HEK293T (cell line): ENCODE measurements around the gene SLC22A1.
"Not testable (repeated sequence)": the region's sequence is repeated elsewhere in the genome, so short reads cannot be mapped to it uniquely, and the experiment has no call there.

ENCODE experiments used
- CTCF ChIA-PET: fragments of 350-600 bp; formaldehyde crosslinking; extraction: SDS; loops from one replicate; lab custom pipeline; 2021; ENCODE audit warnings: antibody characterized with exemption, inconsistent platforms; lab: Yijun Ruan, JAX
- POLR2A ChIA-PET: fragments of 350-600 bp; formaldehyde crosslinking; extraction: SDS; loops from one replicate; lab custom pipeline; 2020; ENCODE audit warnings: antibody characterized with exemption, inconsistent platforms; lab: Yijun Ruan, JAX
- DNase-seq: peaks from one replicate; pipeline ENCODE4 v3.0.0; 2012; ENCODE audit warnings: mixed read lengths; ENCODE audit errors: extremely low spot score
- ARNT ChIP-seq: fragments of 450-650 bp; IDR thresholded peaks from 2 replicates; pipeline ENCODE4 v1.6.1; 2017; ENCODE audit warnings: mild to moderate bottlenecking
- BHLHE40 ChIP-seq: fragments of 450-650 bp; IDR thresholded peaks from 2 replicates; pipeline ENCODE4 v1.6.1; 2016; ENCODE audit warnings: mild to moderate bottlenecking, moderate library complexity, borderline replicate concordance
- CTBP1 ChIP-seq: fragments of 450-650 bp; IDR thresholded peaks from 2 replicates; pipeline ENCODE4 v1.6.1; 2016; ENCODE audit warnings: borderline replicate concordance
- ELF4 ChIP-seq: fragments of 450-650 bp; IDR thresholded peaks from 2 replicates; pipeline ENCODE4 v1.6.1; 2017; ENCODE audit warnings: antibody characterized with exemption
- FOXA1 ChIP-seq: fragments of 450-650 bp; IDR thresholded peaks from 2 replicates; pipeline ENCODE4 v1.6.1; 2016; ENCODE audit warnings: mild to moderate bottlenecking
- FOXK2 ChIP-seq: fragments of 450-650 bp; IDR thresholded peaks from 2 replicates; pipeline ENCODE4 v1.6.1; 2016; ENCODE audit warnings: mild to moderate bottlenecking
- FOXM1 ChIP-seq: fragments of 450-650 bp; IDR thresholded peaks from 2 replicates; pipeline ENCODE4 v1.6.1; 2017; ENCODE audit warnings: mild to moderate bottlenecking, borderline replicate concordance
- HDGF ChIP-seq: fragments of 450-650 bp; IDR thresholded peaks from 2 replicates; pipeline ENCODE4 v1.6.1; 2017; ENCODE audit warnings: antibody characterized with exemption, borderline replicate concordance
- L3MBTL2 ChIP-seq: fragments of 450-650 bp; conservative IDR thresholded peaks from 2 replicates; pipeline ENCODE4 v1.6.1; 2016; ENCODE audit warnings: mild to moderate bottlenecking
- LEF1 ChIP-seq: fragments of 450-650 bp; IDR thresholded peaks from 2 replicates; pipeline ENCODE4 v1.6.1; 2017; ENCODE audit warnings: mild to moderate bottlenecking, borderline replicate concordance
- NFRKB ChIP-seq: fragments of 450-650 bp; IDR thresholded peaks from 2 replicates; pipeline ENCODE4 v1.6.1; 2016; ENCODE audit warnings: mild to moderate bottlenecking, moderate library complexity
- SP1 ChIP-seq: fragments of 450-650 bp; IDR thresholded peaks from 2 replicates; pipeline ENCODE4 v1.6.1; 2017
- SUZ12 ChIP-seq: fragments of 450-650 bp; IDR thresholded peaks from 2 replicates; pipeline ENCODE4 v1.6.1; 2016; ENCODE audit warnings: mild to moderate bottlenecking
- TARDBP ChIP-seq: fragments of 450-650 bp; IDR thresholded peaks from 2 replicates; pipeline ENCODE4 v1.6.1; 2016
- ZNF384 ChIP-seq: fragments of 450-650 bp; IDR thresholded peaks from 2 replicates; pipeline ENCODE4 v1.6.1; 2016
- TF ChIP-seq, protein P1 (sequence below): fragments of 450-650 bp; IDR thresholded peaks from 2 replicates; pipeline ENCODE4 v1.6.1; 2016

SLC22A1 gene

DNA sequence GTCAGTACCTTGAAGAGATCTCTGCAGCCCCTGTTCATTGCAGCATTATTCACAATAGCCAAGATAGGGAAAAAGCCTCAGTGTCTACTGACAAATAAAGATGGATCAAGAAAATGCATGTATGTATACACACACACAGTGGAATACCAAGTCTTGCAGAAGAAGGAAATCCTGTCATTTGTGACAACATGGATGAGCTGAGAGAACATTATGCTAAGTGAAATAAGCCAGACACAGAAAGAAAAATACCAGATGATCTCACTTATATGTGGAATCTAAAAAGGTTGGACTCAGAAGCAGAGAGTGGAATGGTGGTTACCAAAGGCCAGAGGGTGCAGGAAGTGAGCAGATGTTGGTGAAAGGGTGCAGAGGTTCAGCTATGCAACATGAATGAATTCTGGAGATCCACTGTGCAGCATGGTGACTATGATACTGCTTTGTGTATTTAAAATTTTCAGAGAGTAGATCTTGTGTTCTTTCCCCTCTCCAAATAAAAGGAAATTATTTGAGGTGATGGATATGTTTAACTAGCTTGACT, 11.0 kb upstream of the SLC22A1 start:
- DNase-seq = no peak
- POLR2A ChIA-PET = no interaction called here
- CTCF ChIA-PET = interaction anchor here (1.6 kb wide), 1 partner anchor 38 kb away, joined by 3 read pairs; no protein-coding TSS in a partner anchor
- TF ChIP-seq, protein P1, sequence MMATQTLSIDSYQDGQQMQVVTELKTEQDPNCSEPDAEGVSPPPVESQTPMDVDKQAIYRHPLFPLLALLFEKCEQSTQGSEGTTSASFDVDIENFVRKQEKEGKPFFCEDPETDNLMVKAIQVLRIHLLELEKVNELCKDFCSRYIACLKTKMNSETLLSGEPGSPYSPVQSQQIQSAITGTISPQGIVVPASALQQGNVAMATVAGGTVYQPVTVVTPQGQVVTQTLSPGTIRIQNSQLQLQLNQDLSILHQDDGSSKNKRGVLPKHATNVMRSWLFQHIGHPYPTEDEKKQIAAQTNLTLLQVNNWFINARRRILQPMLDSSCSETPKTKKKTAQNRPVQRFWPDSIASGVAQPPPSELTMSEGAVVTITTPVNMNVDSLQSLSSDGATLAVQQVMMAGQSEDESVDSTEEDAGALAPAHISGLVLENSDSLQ = no peak
- TF ChIP-seq CTBP1 (no peak), HDGF (no peak), NFRKB (no peak), ARNT (no peak), ELF4 (no peak), BHLHE40 (no peak), FOXK2 (no peak)

DNA sequence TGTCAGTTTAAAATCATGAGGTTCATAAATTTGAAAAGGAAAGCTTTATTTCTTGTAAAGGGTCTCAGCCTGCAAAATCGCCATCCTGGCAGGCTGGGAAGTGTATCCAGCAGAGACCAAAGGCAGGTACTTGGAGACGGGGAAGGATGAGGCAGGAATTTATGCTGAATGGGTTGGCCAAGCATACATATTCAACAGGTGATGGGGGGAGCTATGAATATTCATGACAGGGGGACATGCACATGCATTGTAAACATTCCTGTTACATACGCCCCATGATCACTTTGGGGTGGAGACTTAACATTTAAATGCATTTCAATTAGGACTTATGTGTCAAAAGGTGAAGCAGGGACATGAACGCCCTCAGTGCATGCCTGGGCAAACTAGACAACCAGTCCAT, 9.8 kb upstream of the SLC22A1 start:
- CTCF ChIA-PET = interaction anchor here (1.6 kb wide), 1 partner anchor 39 kb away, joined by 3 read pairs; no protein-coding TSS in a partner anchor
- POLR2A ChIA-PET = no interaction called here
- no peak for DNase-seq
- TF ChIP-seq LEF1 = no peak
- no peak for TF ChIP-seq ZNF384
- no peak for TF ChIP-seq FOXA1
- no peak for TF ChIP-seq CTBP1
- TF ChIP-seq, protein P1 = no peak
- TF ChIP-seq ARNT = no peak
- TF ChIP-seq TARDBP = no peak
- no peak for TF ChIP-seq FOXM1
- TF ChIP-seq ELF4 = no peak
- TF ChIP-seq FOXK2 = no peak
- no peak for TF ChIP-seq HDGF
- no peak for TF ChIP-seq L3MBTL2
- TF ChIP-seq SUZ12 = no peak
- TF ChIP-seq BHLHE40 = no peak

DNA sequence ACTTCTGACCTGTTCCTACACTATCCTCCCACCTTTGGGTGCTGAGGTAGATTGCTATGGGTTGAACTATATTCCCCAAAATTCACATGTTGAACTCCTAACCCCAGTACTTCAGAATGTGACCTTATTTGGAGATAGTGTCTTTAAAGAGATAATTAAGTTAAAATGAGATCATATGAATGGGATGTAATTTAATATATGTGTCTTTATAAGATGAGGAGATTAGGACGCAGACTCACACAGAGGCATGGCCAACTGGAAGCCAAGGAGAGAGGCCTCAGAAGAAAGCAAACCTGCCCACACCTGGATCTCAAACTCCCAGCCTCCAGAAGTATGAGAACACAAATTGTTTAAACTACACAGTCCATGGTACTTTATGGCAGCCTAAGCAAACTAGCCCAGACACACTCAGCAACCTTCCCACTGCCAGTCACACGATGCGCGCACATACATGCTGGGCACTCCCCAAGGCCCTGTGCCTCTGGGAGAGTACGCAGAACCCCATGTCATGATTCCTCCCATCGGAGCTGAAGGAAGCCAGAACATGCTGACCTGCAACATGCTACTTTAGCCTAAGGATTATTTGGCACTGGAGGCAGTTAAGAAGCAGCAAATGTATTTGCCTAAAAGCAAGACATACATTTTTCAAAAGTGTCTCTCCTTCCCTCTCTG, 8.9 kb upstream of the SLC22A1 start:
- TF ChIP-seq LEF1 (no peak), SUZ12 (no peak), ARNT (no peak), HDGF (no peak), FOXK2 (no peak), FOXM1 (no peak)
- TF ChIP-seq, protein P1 = no peak
- ChIA-PET CTCF (no interaction called here), POLR2A (no interaction called here)
- DNase-seq = no peak

DNA sequence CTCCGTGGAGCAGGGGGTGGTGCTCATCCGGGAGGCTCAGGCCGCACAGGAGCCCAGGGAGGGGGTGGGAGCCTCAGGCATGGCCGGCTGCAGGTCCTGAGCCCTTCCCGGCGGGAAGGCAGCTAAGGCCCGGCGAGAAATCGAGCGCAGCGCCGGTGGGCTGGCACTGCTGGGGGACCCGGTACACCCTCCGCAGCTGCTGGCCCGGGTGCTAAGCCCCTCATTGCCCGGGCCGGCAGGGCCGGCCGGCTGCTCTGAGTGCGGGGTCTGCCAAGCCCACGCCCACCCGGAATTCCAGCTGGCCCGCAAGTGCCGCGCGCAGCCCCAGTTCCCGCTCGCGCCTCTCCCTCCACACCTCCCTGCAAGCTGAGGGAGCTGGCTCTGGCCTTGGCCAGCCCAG, 7.1 kb upstream of the SLC22A1 start:
- CTCF ChIA-PET, POLR2A ChIA-PET, DNase-seq: not testable (repeated sequence)

DNA sequence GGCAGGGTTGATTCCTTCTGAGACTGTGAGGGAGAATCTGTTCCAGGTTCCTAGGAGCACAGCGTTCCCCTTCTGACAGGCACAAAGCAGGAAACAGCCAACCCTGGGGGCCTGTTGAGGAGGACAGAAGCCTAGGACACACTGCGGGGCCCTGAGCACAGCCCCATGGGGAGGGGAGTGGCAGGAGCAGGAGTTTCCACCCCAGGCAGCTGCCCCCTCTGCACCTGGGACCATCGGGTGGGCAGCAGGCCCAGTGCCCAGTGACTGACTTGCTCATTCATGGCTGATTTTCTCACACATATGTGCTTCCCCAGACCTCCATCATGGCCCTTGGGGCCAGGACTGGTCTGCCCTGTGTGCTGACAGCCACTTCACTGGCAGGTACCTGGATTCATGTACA, 6.2 kb upstream of the SLC22A1 start:
- POLR2A ChIA-PET = no interaction called here
- CTCF ChIA-PET = interaction anchor here (0.5 to 0.6 kb wide), 2 partner anchors 15 to 51 kb away, joined by 3 to 4 read pairs; no protein-coding TSS in a partner anchor
- TF ChIP-seq, protein P1 = no peak
- TF ChIP-seq BHLHE40 (no peak), LEF1 (no peak), FOXA1 (no peak), L3MBTL2 (no peak), TARDBP (no peak), FOXK2 (no peak), SP1 (no peak), SUZ12 (no peak), HDGF (no peak)
- no peak for DNase-seq

DNA sequence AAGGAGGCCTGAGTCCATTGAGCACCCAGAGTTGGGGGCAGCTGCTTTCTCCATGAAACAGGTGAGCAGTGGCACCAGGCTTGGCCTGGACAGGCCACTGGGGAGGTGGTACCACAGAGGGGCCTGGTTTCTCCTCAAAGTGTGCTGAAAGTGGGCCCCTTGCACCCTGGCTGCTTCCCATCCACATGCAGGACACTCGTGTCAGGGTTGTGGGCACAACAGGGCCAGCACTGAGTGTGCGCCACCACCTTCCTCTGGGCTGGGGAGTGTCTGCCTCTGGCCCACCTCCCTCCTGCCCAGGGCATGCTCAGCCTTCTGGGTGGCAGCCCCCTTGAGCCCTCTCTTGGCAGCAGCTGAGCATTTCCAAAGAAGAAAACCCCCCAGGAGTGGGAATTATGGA, 5.2 kb upstream of the SLC22A1 start:
- no peak for DNase-seq
- ChIA-PET CTCF (no interaction called here), POLR2A (no interaction called here)
- TF ChIP-seq LEF1 = no peak
- TF ChIP-seq L3MBTL2 = no peak
- TF ChIP-seq HDGF = no peak
- no peak for TF ChIP-seq FOXM1
- TF ChIP-seq SUZ12 = no peak
- TF ChIP-seq SP1 = no peak
- no peak for TF ChIP-seq ZNF384
